ENCODE measurements around the gene C1QA.
"Not testable (repeated sequence)": the region's sequence is repeated elsewhere in the genome, so short reads cannot be mapped to it uniquely, and the experiment has no call there.

Gene C1QA

GRCh38 chr1:22641247-22641646 lies 4.8 kb downstream of the C1QA start:
- no peak for DNase-seq (ENCODE audit: low read depth)

GRCh38 chr1:22641906-22642636 lies 5.6 kb downstream of the C1QA start:
- DNase-seq (ENCODE audit: low read depth): peak; percentile 61

- no peak for DNase-seq (ENCODE audit: low read depth)
Measured at GRCh38 chr1:22643381-22643780, 7.0 kb downstream of the C1QA start, which contains the start of gene C1QC. Gene C1QC, plus strand, starts transcription at chr1:22643633. Its CDS starts 391 bp downstream, at chr1:22644024.

- DNase-seq (ENCODE audit: low read depth): no peak
Measured at GRCh38 chr1:22643928-22644327, 7.5 kb downstream of the C1QA start.

- DNase-seq (ENCODE audit: low read depth): no peak
Measured at GRCh38 chr1:22645931-22646330, 9.5 kb downstream of the C1QA start.

GRCh38 chr1:22646384-22646783 lies 10.0 kb downstream of the C1QA start:
- DNase-seq (ENCODE audit: low read depth): no peak

- DNase-seq (ENCODE audit: low read depth): no peak
Measured at GRCh38 chr1:22650089-22650693, 13.8 kb downstream of the C1QA start.

- no peak for DNase-seq (ENCODE audit: low read depth)
Measured at GRCh38 chr1:22651941-22652856, 15.8 kb downstream of the C1QA start.

- no peak for DNase-seq (ENCODE audit: low read depth)
Measured at GRCh38 chr1:22652881-22653316, 16.5 kb downstream of the C1QA start, which contains the start of gene C1QB. Gene C1QB, plus strand, starts transcription at chr1:22653236. Its CDS starts 6,227 bp downstream, at chr1:22659463.

GRCh38 chr1:22654692-22655091 lies 18.3 kb downstream of the C1QA start:
- no peak for DNase-seq (ENCODE audit: low read depth)

GRCh38 chr1:22658385-22659163 lies 22.1 kb downstream of the C1QA start:
- DNase-seq (ENCODE audit: low read depth): no peak

GRCh38 chr1:22660716-22661241 lies 24.4 kb downstream of the C1QA start:
- DNase-seq (ENCODE audit: low read depth): no peak

- DNase-seq (ENCODE audit: low read depth): no peak
Measured at GRCh38 chr1:22661880-22662279, 25.5 kb downstream of the C1QA start.

- DNase-seq (ENCODE audit: low read depth): no peak
Measured at GRCh38 chr1:22662318-22662717, 25.9 kb downstream of the C1QA start.

- DNase-seq (ENCODE audit: low read depth): no peak
Measured at GRCh38 chr1:22662986-22663408, 26.6 kb downstream of the C1QA start.

- DNase-seq (ENCODE audit: low read depth): no peak
Measured at GRCh38 chr1:22665752-22666151, 29.3 kb downstream of the C1QA start.

GRCh38 chr1:22666412-22666811 lies 30.0 kb downstream of the C1QA start:
- DNase-seq (ENCODE audit: low read depth): no peak

GRCh38 chr1:22668840-22669239 lies 32.4 kb downstream of the C1QA start:
- not testable (repeated sequence) for DNase-seq (ENCODE audit: low read depth)

GRCh38 chr1:22670352-22670975 lies 34.0 kb downstream of the C1QA start:
- no peak for DNase-seq (ENCODE audit: low read depth)

GRCh38 chr1:22671999-22672398 lies 35.6 kb downstream of the C1QA start:
- no peak for DNase-seq (ENCODE audit: low read depth)
